NCI-H1930 (cell line): ENCODE measurements around the gene GPR142.
A peak's percentile ranks its signal among the peaks of the same experiment; 100 is the strongest.

Source experiments
- DNase-seq, 2 experiments: peaks; one replicate each; lab custom pipeline; 2025; lab: John Stamatoyannopoulos, UW

Gene GPR142

GRCh38 chr17:74367206-74367605 is at the start of gene GPR142:
Gene GPR142 (plus strand): TSS chr17:74367506. CDS start chr17:74369541, 2,035 bp downstream.
- DNase-seq = no peak

- no peak for DNase-seq
Measured at GRCh38 chr17:74318391-74318790, 48.9 kb upstream of the GPR142 start.

GRCh38 chr17:74324521-74324920 is 42.8 kb upstream of the GPR142 start:
- no peak for DNase-seq

GRCh38 chr17:74325376-74325742 is 41.9 kb upstream of the GPR142 start:
- DNase-seq = no peak

GRCh38 chr17:74325743-74326379 is 41.4 kb upstream of the GPR142 start, which contains the start of gene KIF19:
Gene KIF19 (plus strand): TSS chr17:74326226. CDS start chr17:74326350, 124 bp downstream.
- peak in 1 of 2 experiments; percentile 31 for DNase-seq

- DNase-seq = no peak
Measured at GRCh38 chr17:74326506-74326905, 40.8 kb upstream of the GPR142 start.

GRCh38 chr17:74328487-74328886 is 38.8 kb upstream of the GPR142 start:
- no peak for DNase-seq

- DNase-seq = no peak
Measured at GRCh38 chr17:74329378-74329777, 37.9 kb upstream of the GPR142 start.

- no peak for DNase-seq
Measured at GRCh38 chr17:74330446-74330845, 36.9 kb upstream of the GPR142 start.

- DNase-seq = no peak
Measured at GRCh38 chr17:74332017-74332650, 35.2 kb upstream of the GPR142 start.

- DNase-seq = no peak
Measured at GRCh38 chr17:74332763-74333283, 34.5 kb upstream of the GPR142 start.

GRCh38 chr17:74334393-74335039 is 32.8 kb upstream of the GPR142 start:
- no peak for DNase-seq

GRCh38 chr17:74335529-74336062 is 31.7 kb upstream of the GPR142 start:
- no peak for DNase-seq

GRCh38 chr17:74336307-74336706 is 31.0 kb upstream of the GPR142 start:
- no peak for DNase-seq

- DNase-seq = no peak
Measured at GRCh38 chr17:74337834-74338500, 29.3 kb upstream of the GPR142 start.

GRCh38 chr17:74339537-74340195 is 27.6 kb upstream of the GPR142 start:
- no peak for DNase-seq

GRCh38 chr17:74340470-74341023 is 26.8 kb upstream of the GPR142 start:
- no peak for DNase-seq

GRCh38 chr17:74342224-74342623 is 25.1 kb upstream of the GPR142 start:
- DNase-seq = no peak

- no peak for DNase-seq
Measured at GRCh38 chr17:74343121-74343520, 24.2 kb upstream of the GPR142 start.

GRCh38 chr17:74343526-74344284 is 23.6 kb upstream of the GPR142 start:
- no peak for DNase-seq

- DNase-seq = no peak
Measured at GRCh38 chr17:74344658-74345057, 22.6 kb upstream of the GPR142 start.
